Epithelial cell of esophagus (primary cell): ENCODE measurements around the gene CEP63.

Source experiments
- DNase-seq: peaks from one replicate; pipeline ENCODE4 v3.0.0; 2010; ENCODE audit warnings: low read depth
- H3K4me3 ChIP-seq: 2 replicates; pipeline ENCODE4 v1.5.1; 2011; ENCODE audit warnings: mild to moderate bottlenecking, low read length, control low read depth
- CTCF ChIP-seq: IDR thresholded peaks from 2 replicates; pipeline ENCODE4 v1.5.1; 2011; ENCODE audit warnings: low read depth, mild to moderate bottlenecking, low read length, control low read depth, inconsistent platforms; ENCODE audit not compliant: insufficient read depth; ENCODE audit errors: missing control alignments

CEP63 gene

GRCh38 chr3:134621854-134622253 is 136.0 kb downstream of the CEP63 start:
- TF ChIP-seq CTCF = no peak
- no peak overlapping the region for H3K4me3 ChIP-seq
- DNase-seq = no peak

GRCh38 chr3:134622806-134623365 is 137.0 kb downstream of the CEP63 start:
- H3K4me3 ChIP-seq = no peak overlapping the region
- no peak for DNase-seq
- no peak for TF ChIP-seq CTCF

- DNase-seq = no peak
- no peak overlapping the region for H3K4me3 ChIP-seq
- TF ChIP-seq CTCF = no peak
Measured at GRCh38 chr3:134623615-134624245, 137.9 kb downstream of the CEP63 start.
